Measurements from ENCODE around the gene ROBO2. TPM values are rescaled to one million over a fixed set of nuclear protein-coding genes. Genes with fewer than 3 reads are reported as not detected.

ROBO2 gene
- total RNA-seq = not detected

GRCh38 chr3:77039606-77040171 lies at the start of gene ROBO2:
Gene ROBO2 (plus strand): TSS chr3:77040099. CDS start chr3:77040786, 687 bp downstream.
- peaks cover 15% of the 10 kb centered on the region for H3K36me3 Mint-ChIP-seq
- H3K27ac Mint-ChIP-seq = no peak within 1 kb of the TSS
- ATAC-seq = no peak
- peaks cover 10% of the 10 kb centered on the region for H3K9me3 Mint-ChIP-seq
- no peak for DNase-seq (ENCODE audit: low spot score)
- no peaks in the 10 kb centered on the region for H3K4me1 Mint-ChIP-seq (ENCODE audit: low read depth in 2 of 2)
- H3K27me3 Mint-ChIP-seq = peaks cover 17% of the 10 kb centered on the region in 2 donors
- H3K4me3 Mint-ChIP-seq = no peak within 1 kb of the TSS

DNA sequence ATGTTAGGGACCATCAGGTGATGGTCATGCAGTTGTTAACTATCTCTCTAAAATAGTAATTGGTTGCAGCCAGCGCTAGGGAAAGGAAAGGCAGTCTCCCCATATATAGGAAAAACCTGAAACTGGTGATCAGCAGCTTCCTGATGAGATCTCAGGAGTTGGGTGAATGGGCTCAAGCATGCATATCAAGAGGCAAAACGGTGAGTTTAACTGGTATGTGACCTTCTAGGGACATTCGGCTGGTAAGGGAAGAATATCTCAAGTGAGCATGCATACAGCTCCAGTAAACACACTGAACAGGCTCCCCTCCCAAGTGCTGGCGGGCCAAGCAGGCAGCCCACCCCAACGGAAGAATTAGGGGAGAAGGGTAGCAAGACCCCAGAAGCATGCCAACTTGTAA lies 49.3 kb upstream of the ROBO2 start:
- no peaks in the 10 kb centered on the region for H3K27me3 Mint-ChIP-seq
- DNase-seq (ENCODE audit: low spot score) (no peak), ATAC-seq (no peak)
- peaks cover 3% of the 10 kb centered on the region for H3K9me3 Mint-ChIP-seq
- no peak overlapping the region for H3K27ac Mint-ChIP-seq
- no peak overlapping the region for H3K4me3 Mint-ChIP-seq
- no peaks in the 10 kb centered on the region for H3K4me1 Mint-ChIP-seq (ENCODE audit: low read depth in 2 of 2)
- H3K36me3 Mint-ChIP-seq = no peaks in the 10 kb centered on the region

- Mint-ChIP-seq H3K4me3 (no peak overlapping the region), H3K27ac (no peak overlapping the region), H3K36me3 (no peaks in the 10 kb centered on the region), H3K4me1 (ENCODE audit: low read depth in 2 of 2) (no peaks in the 10 kb centered on the region), H3K27me3 (no peaks in the 10 kb centered on the region), H3K9me3 (peaks cover 3% of the 10 kb centered on the region)
- DNase-seq (ENCODE audit: low spot score) = no peak
- ATAC-seq = no peak
Measured at GRCh38 chr3:76991165-76991564, 48.7 kb upstream of the ROBO2 start.

DNA sequence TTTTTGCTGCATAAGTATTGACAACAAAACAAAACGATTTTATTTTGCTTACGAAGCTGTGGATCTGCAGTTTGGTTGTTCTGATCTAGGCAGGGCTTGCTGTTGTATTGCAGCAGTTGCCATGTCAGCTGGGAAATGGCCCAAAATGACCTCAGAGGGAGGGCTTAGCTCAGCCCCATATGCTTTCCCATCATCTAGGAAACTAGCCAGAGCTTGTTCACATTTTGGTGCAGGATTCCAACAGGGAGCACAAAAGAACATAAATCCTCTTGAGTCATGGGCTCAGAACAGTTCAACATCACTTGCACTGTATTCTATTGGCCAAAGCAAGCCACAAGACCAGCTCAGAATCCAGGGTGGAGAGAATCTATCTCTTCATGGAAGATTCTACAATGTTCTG lies 42.2 kb upstream of the ROBO2 start:
- H3K4me3 Mint-ChIP-seq = no peak overlapping the region
- no peak overlapping the region for H3K27ac Mint-ChIP-seq
- peaks cover 10% of the 10 kb centered on the region for H3K9me3 Mint-ChIP-seq
- no peaks in the 10 kb centered on the region for H3K27me3 Mint-ChIP-seq
- DNase-seq (ENCODE audit: low spot score) (no peak), ATAC-seq (no peak)
- H3K4me1 Mint-ChIP-seq (ENCODE audit: low read depth in 2 of 2) = no peaks in the 10 kb centered on the region
- H3K36me3 Mint-ChIP-seq = no peaks in the 10 kb centered on the region

GRCh38 chr3:76998555-76998954 lies 41.3 kb upstream of the ROBO2 start:
- no peaks in the 10 kb centered on the region for H3K4me1 Mint-ChIP-seq (ENCODE audit: low read depth in 2 of 2)
- DNase-seq (ENCODE audit: low spot score) (no peak), ATAC-seq (no peak)
- peaks cover 10% of the 10 kb centered on the region for H3K9me3 Mint-ChIP-seq
- H3K27me3 Mint-ChIP-seq = no peaks in the 10 kb centered on the region
- H3K36me3 Mint-ChIP-seq = no peaks in the 10 kb centered on the region
- H3K27ac Mint-ChIP-seq = no peak overlapping the region
- no peak overlapping the region for H3K4me3 Mint-ChIP-seq

DNA sequence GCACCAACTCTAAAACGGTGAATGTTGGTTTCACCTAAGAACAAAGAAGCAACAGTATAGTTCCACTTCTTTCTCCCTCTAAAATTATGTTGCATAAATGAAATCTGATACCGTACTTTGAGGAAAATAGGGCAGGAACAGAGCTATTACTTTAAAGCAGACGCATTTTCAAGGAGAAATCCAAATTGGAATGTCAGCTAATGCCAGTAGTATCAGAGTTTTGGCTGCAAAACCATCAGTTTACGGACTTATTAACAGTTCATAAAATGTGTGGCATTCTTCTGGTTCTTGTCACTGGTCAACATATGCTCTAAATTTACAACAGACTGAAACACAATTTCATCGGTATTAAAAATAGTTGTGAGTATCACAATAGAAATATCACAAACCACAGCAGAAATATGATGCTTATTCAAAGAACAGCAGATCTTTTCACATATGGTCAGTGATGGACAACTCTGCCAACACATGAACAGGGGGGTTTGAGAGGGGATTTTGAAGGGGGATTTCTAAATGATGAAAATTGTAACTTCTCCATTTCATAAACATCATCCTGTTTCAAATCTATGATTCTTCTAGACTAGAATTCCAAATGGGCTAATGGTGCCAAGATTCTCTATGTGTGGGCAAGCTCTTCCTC lies 38.7 kb upstream of the ROBO2 start:
- H3K27me3 Mint-ChIP-seq = no peaks in the 10 kb centered on the region
- peaks cover 16% of the 10 kb centered on the region for H3K9me3 Mint-ChIP-seq
- DNase-seq (ENCODE audit: low spot score) (no peak), ATAC-seq (no peak)
- no peaks in the 10 kb centered on the region for H3K36me3 Mint-ChIP-seq
- H3K4me1 Mint-ChIP-seq (ENCODE audit: low read depth in 2 of 2) = no peaks in the 10 kb centered on the region
- no peak overlapping the region for H3K4me3 Mint-ChIP-seq
- no peak overlapping the region for H3K27ac Mint-ChIP-seq

- DNase-seq (ENCODE audit: low spot score) = no peak
Measured at GRCh38 chr3:77014226-77014625, 25.7 kb upstream of the ROBO2 start.

DNA sequence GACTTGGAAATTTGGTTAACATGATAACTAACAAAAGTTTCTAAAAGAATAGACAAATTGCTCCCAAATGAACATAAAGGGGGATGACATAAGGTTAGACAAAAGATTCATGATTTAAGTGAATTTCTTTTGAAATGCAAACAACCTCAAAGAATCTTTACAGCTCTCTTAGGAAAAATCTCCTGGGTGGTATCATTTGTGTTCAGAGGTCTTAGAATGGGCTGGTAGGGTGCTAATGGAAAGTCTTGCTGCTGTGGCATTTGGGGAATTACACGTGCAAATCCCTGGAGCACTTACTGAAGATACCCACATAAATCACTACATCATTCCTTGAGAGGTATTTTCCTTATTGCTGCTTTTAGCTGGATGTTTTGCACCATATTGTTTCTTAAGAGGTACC lies 14.4 kb upstream of the ROBO2 start:
- DNase-seq (ENCODE audit: low spot score) (no peak), ATAC-seq (no peak)
- Mint-ChIP-seq H3K27me3 (no peaks in the 10 kb centered on the region), H3K4me1 (ENCODE audit: low read depth in 2 of 2) (no peaks in the 10 kb centered on the region), H3K36me3 (no peaks in the 10 kb centered on the region), H3K9me3 (peaks cover 13% of the 10 kb centered on the region), H3K4me3 (no peak overlapping the region), H3K27ac (no peak overlapping the region)

More at GRCh38 chr3:77014226-77014625, 25.7 kb upstream of the ROBO2 start:
- no peak overlapping the region for H3K27ac Mint-ChIP-seq
- ATAC-seq = no peak
- H3K4me1 Mint-ChIP-seq (ENCODE audit: low read depth in 2 of 2) = no peaks in the 10 kb centered on the region
- no peaks in the 10 kb centered on the region for H3K27me3 Mint-ChIP-seq
- peaks cover 20% of the 10 kb centered on the region for H3K9me3 Mint-ChIP-seq
- H3K36me3 Mint-ChIP-seq = peaks cover 6% of the 10 kb centered on the region
- no peak overlapping the region for H3K4me3 Mint-ChIP-seq

- H3K4me3 Mint-ChIP-seq = no peak overlapping the region
- H3K27ac Mint-ChIP-seq = no peak overlapping the region
- no peaks in the 10 kb centered on the region for H3K4me1 Mint-ChIP-seq (ENCODE audit: low read depth in 2 of 2)
- ATAC-seq (no peak), DNase-seq (ENCODE audit: low spot score) (no peak)
- peaks cover 13% of the 10 kb centered on the region for H3K9me3 Mint-ChIP-seq
- H3K36me3 Mint-ChIP-seq = no peaks in the 10 kb centered on the region
- H3K27me3 Mint-ChIP-seq = no peaks in the 10 kb centered on the region
Measured at GRCh38 chr3:77026904-77027634, 12.8 kb upstream of the ROBO2 start.

- Mint-ChIP-seq H3K4me1 (ENCODE audit: low read depth in 2 of 2) (no peaks in the 10 kb centered on the region), H3K36me3 (no peaks in the 10 kb centered on the region), H3K27me3 (no peaks in the 10 kb centered on the region), H3K4me3 (no peak overlapping the region), H3K27ac (no peak overlapping the region), H3K9me3 (peaks cover 16% of the 10 kb centered on the region)
- DNase-seq (ENCODE audit: low spot score) (no peak), ATAC-seq (no peak)
Measured at GRCh38 chr3:77028005-77028404, 11.9 kb upstream of the ROBO2 start.

GRCh38 chr3:77038468-77038929 lies 1.4 kb upstream of the ROBO2 start:
- no peak for ATAC-seq
- H3K27me3 Mint-ChIP-seq = peaks cover 17% of the 10 kb centered on the region in 2 donors
- no peak for DNase-seq (ENCODE audit: low spot score)
- peaks cover 10% of the 10 kb centered on the region for H3K9me3 Mint-ChIP-seq
- H3K27ac Mint-ChIP-seq = no peak overlapping the region
- no peaks in the 10 kb centered on the region for H3K4me1 Mint-ChIP-seq (ENCODE audit: low read depth in 2 of 2)
- peaks cover 15% of the 10 kb centered on the region for H3K36me3 Mint-ChIP-seq
- no peak overlapping the region for H3K4me3 Mint-ChIP-seq

DNA sequence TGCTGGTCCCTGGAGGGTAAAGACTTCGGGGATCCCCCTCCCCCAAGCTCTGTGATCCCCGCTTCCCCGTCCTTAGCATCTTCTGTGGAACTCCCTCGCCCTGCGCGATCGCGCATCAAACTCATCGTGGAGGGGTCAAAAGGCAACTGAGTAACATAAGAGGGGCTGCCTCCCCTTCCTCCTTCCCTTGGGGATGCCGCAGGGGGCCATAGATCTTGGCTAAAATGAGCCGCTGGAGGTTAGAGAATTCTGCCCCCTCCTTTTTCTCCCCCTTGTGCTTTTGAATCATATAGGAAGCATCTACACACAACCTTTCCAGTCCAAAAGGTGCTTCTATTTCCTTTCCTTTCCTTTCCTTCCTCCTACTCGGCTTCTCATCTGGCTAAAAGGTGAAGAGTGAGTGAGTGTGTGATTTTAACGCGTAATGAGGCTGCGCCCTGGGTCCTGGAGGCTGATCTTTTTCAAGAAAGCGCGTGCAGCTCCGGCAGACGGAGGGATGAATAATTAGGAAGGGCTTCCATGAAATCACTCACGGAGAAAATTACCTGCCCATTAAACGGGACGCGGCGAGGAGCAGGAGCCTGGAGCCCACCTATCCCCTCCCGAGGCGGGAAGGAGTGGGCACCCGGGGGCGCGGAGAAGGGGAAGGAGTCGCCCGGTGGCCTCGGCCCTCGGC lies 831 bp upstream of the ROBO2 start:
- ATAC-seq = no peak
- H3K4me1 Mint-ChIP-seq (ENCODE audit: low read depth in 2 of 2) = no peaks in the 10 kb centered on the region
- no peak for DNase-seq (ENCODE audit: low spot score)
- H3K36me3 Mint-ChIP-seq = peaks cover 15% of the 10 kb centered on the region
- peaks cover 10% of the 10 kb centered on the region for H3K9me3 Mint-ChIP-seq
- H3K27me3 Mint-ChIP-seq = peaks cover 17% of the 10 kb centered on the region in 2 donors
- H3K4me3 Mint-ChIP-seq = no peak overlapping the region
- H3K27ac Mint-ChIP-seq = no peak overlapping the region

DNA sequence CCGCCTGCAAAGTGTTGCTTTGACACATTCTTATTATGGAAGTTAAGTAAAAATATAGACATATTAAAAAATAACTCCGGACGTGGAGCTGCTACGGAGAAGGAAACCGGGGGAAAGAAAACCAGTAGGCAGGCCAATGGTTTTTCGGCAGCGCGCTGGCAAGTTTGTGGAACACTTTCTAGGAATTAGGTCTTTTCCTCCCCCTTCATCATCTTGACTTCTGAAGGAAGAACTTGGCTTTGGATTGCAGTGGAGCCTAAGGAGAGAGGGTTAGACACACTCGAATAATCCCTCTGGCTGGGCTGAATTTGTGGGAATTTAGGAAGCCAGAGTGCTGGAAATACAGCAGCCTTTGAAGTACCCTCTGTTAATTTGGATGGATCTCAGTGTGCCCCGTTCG lies 317 bp downstream of the ROBO2 start:
- Mint-ChIP-seq H3K36me3 (peaks cover 15% of the 10 kb centered on the region), H3K27me3 (peaks cover 17% of the 10 kb centered on the region in 2 donors), H3K4me1 (ENCODE audit: low read depth in 2 of 2) (no peaks in the 10 kb centered on the region), H3K27ac (no peak overlapping the region), H3K9me3 (peaks cover 10% of the 10 kb centered on the region), H3K4me3 (no peak overlapping the region)
- ATAC-seq (no peak), DNase-seq (ENCODE audit: low spot score) (no peak)
